ENCODE measurements around the gene MAB21L4.
"Not testable (repeated sequence)": the region's sequence is repeated elsewhere in the genome, so short reads cannot be mapped to it uniquely, and the experiment has no call there.

The MAB21L4 gene

GRCh38 chr2:240846873-240847595, 48.9 kb downstream of the MAB21L4 start:
- no peak for DNase-seq (ENCODE audit: insufficient read length)
- TF ChIP-seq POLR2A (IDR thresholded peaks at IDR 0.05; ENCODE audit: low read depth, low read length): no peak
- TF ChIP-seq TAF1 (IDR thresholded peaks at IDR 0.05; ENCODE audit: borderline replicate concordance, low read depth, low read length): no peak
- no peak for TF ChIP-seq POLR2AphosphoS5 (IDR thresholded peaks at IDR 0.05; ENCODE audit: low read depth, low read length)
- no peak for FAIRE-seq

- not testable (repeated sequence) for DNase-seq (ENCODE audit: insufficient read length); FAIRE-seq
Observed at GRCh38 chr2:240846309-240846708, 49.6 kb downstream of the MAB21L4 start.

- FAIRE-seq: peak; percentile 9
- TF ChIP-seq TAF1 (IDR thresholded peaks at IDR 0.05; ENCODE audit: borderline replicate concordance, low read depth, low read length): no peak
- TF ChIP-seq POLR2A (IDR thresholded peaks at IDR 0.05; ENCODE audit: low read depth, low read length): no peak
- TF ChIP-seq POLR2AphosphoS5 (IDR thresholded peaks at IDR 0.05; ENCODE audit: low read depth, low read length): no peak
- no peak for DNase-seq (ENCODE audit: insufficient read length)
Observed at GRCh38 chr2:240840435-240841060, 55.4 kb downstream of the MAB21L4 start.

- TF ChIP-seq TAF1 (IDR thresholded peaks at IDR 0.05; ENCODE audit: borderline replicate concordance, low read depth, low read length) (no peak), POLR2AphosphoS5 (IDR thresholded peaks at IDR 0.05; ENCODE audit: low read depth, low read length) (no peak), POLR2A (IDR thresholded peaks at IDR 0.05; ENCODE audit: low read depth, low read length) (no peak)
- FAIRE-seq: no peak
- no peak for DNase-seq (ENCODE audit: insufficient read length)
Observed at GRCh38 chr2:240839152-240840143, 56.5 kb downstream of the MAB21L4 start.

- no peak for TF ChIP-seq POLR2AphosphoS5 (IDR thresholded peaks at IDR 0.05; ENCODE audit: low read depth, low read length)
- no peak for TF ChIP-seq TAF1 (IDR thresholded peaks at IDR 0.05; ENCODE audit: borderline replicate concordance, low read depth, low read length)
- no peak for TF ChIP-seq POLR2A (IDR thresholded peaks at IDR 0.05; ENCODE audit: low read depth, low read length)
- DNase-seq (ENCODE audit: insufficient read length) (no peak), FAIRE-seq (no peak)
Observed at GRCh38 chr2:240837621-240838020, 58.3 kb downstream of the MAB21L4 start.

GRCh38 chr2:240836781-240837467, 59.0 kb downstream of the MAB21L4 start:
- DNase-seq (ENCODE audit: insufficient read length) (no peak), FAIRE-seq (no peak)
- TF ChIP-seq TAF1 (IDR thresholded peaks at IDR 0.05; ENCODE audit: borderline replicate concordance, low read depth, low read length) (no peak), POLR2AphosphoS5 (IDR thresholded peaks at IDR 0.05; ENCODE audit: low read depth, low read length) (no peak), POLR2A (IDR thresholded peaks at IDR 0.05; ENCODE audit: low read depth, low read length) (no peak)
